Transverse colon (tissue), 4 donors: ENCODE data around the gene ATE1. TPM values are rescaled to one million over a fixed set of nuclear protein-coding genes. Genes with fewer than 3 reads are reported as not detected.

ENCODE experiments used
- DNase-seq: peaks from one replicate; pipeline ENCODE4 v3.0.0-alpha.2; 2019
- H3K27ac ChIP-seq, 4 donors: fragments of 200-600 bp; sonication (generic); 2 replicates each; pipeline ENCODE4 v1.5.1; 2016 to 2018; ENCODE audit warnings: inconsistent platforms in 4 of 4
- H3K27me3 ChIP-seq: fragments of 200-600 bp; sonication (generic); 2 replicates; pipeline ENCODE4 v1.5.1; 2017; ENCODE audit warnings: inconsistent platforms
- H3K36me3 ChIP-seq, 4 donors: fragments of 200-600 bp; sonication (generic); 2 replicates each; pipeline ENCODE4 v1.5.1; 2017 to 2019; ENCODE audit warnings: inconsistent platforms in 4 of 4
- H3K4me1 ChIP-seq, 4 donors: fragments of 200-600 bp; sonication (generic); 2 replicates each; pipeline ENCODE4 v1.5.1; 2017 to 2020; ENCODE audit warnings: inconsistent platforms in 4 of 4
- H3K4me3 ChIP-seq, 4 donors: fragments of 200-600 bp; sonication (generic); 1 replicate in 1 of 4; 2 replicates in 3 of 4; pipeline versions ENCODE4 v1.5.1 to v1.6.1; 2017 to 2019; ENCODE audit warnings: inconsistent platforms in 4 of 4
- H3K9me3 ChIP-seq, 2 donors: fragments of 200-600 bp; sonication (generic); 2 replicates each; pipeline ENCODE4 v1.5.1; 2017 to 2019; ENCODE audit warnings: inconsistent platforms in 2 of 2
- EP300 ChIP-seq: sonication (generic); formaldehyde crosslinking; IDR thresholded peaks from one replicate; pipeline ENCODE4 v1.6.1; 2017; ENCODE audit warnings: antibody characterized with exemption, low read depth
- POLR2A ChIP-seq: fragments of 450-650 bp; IDR thresholded peaks from one replicate; pipeline ENCODE4 v1.6.1; 2016; ENCODE audit warnings: antibody characterized with exemption, mild to moderate bottlenecking, moderate library complexity
- POLR2AphosphoS5 ChIP-seq, 3 donors: sonication (generic); formaldehyde crosslinking; IDR thresholded peaks; one replicate each; pipeline ENCODE4 v1.6.1; 2016; ENCODE audit warnings: antibody characterized with exemption in 3 of 3
- WGBS, 2 donors: methylation state at CpG; one replicate each; pipeline ENCODE4 v1.1.5; 2018; ENCODE audit warnings: low coverage in 1 of 2; 5-methylcytosine and 5-hydroxymethylcytosine counted together
- in situ Hi-C, 4 donors: fragments of 200-750 bp; cut with MboI; loops; one replicate each; pipeline versions ENCODE4 v1.15.0 to v1.15.1; 2017; ENCODE audit warnings: low sequenced_read_pairs in 3 of 4, low pct_ligation_motif_present in 1 of 4, low pct_unique_long_range_greater_than_20kb in 1 of 4
- intact Hi-C: fragments of 100-400 bp; cut with DNase I; formaldehyde crosslinking; loops from one replicate; pipeline ENCODE4 v1.15.1; 2023; ENCODE audit warnings: low total_unique reads
- total RNA-seq, 4 donors: library from RNA; depleted of rRNA; stranded (reverse); fragments of >200 nt; gene quantifications; one replicate each; pipeline ENCODE4 v1.1.0, GENCODE V29; 2016
- TF ChIP-seq, protein P1 (sequence below), 5 experiments: fragments of 200-600 bp in 3 of 5; fragments of 450-650 bp in 2 of 5; sonication (generic) in 3 of 5; IDR thresholded peaks; 1 replicate in 2 of 5; 2 replicates in 3 of 5; pipeline ENCODE4 v1.5.1; 2016 to 2017; ENCODE audit warnings: antibody characterized with exemption in 5 of 5, inconsistent platforms in 3 of 5, mild to moderate bottlenecking in 2 of 5, moderate library complexity in 1 of 5

The ATE1 gene
- total RNA-seq, 4 donors from 2014 or later = 25.3 to 1,446 (median 31.4) TPM

- TF ChIP-seq, protein P1, sequence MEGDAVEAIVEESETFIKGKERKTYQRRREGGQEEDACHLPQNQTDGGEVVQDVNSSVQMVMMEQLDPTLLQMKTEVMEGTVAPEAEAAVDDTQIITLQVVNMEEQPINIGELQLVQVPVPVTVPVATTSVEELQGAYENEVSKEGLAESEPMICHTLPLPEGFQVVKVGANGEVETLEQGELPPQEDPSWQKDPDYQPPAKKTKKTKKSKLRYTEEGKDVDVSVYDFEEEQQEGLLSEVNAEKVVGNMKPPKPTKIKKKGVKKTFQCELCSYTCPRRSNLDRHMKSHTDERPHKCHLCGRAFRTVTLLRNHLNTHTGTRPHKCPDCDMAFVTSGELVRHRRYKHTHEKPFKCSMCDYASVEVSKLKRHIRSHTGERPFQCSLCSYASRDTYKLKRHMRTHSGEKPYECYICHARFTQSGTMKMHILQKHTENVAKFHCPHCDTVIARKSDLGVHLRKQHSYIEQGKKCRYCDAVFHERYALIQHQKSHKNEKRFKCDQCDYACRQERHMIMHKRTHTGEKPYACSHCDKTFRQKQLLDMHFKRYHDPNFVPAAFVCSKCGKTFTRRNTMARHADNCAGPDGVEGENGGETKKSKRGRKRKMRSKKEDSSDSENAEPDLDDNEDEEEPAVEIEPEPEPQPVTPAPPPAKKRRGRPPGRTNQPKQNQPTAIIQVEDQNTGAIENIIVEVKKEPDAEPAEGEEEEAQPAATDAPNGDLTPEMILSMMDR (IDR thresholded peaks at IDR 0.05) = no peak
- TF ChIP-seq EP300 = no peak
- no peak for TF ChIP-seq POLR2AphosphoS5 (IDR thresholded peaks at IDR 0.05)
- TF ChIP-seq POLR2A = no peak
- 82 to 86% methylated on average over 3 to 4 of the region's 4 CpGs for WGBS, 2 donors
- Histone ChIP-seq H3K4me1 (peaks cover 0 to 5% (median 3%) of the 10 kb centered on the region in 4 donors), H3K4me3 (no peak overlapping the region), H3K27me3 (no peaks in the 10 kb centered on the region), H3K9me3 (no peaks in the 10 kb centered on the region), H3K27ac (no peak overlapping the region), H3K36me3 (peaks cover 0 to 19% (median 0%) of the 10 kb centered on the region in 4 donors)
- no peak for DNase-seq
- intact Hi-C loops = no loop called here
- in situ Hi-C loops = no loop called here
Observed at GRCh38 chr10:121834757-121835156, 93.1 kb downstream of the ATE1 start.

DNA sequence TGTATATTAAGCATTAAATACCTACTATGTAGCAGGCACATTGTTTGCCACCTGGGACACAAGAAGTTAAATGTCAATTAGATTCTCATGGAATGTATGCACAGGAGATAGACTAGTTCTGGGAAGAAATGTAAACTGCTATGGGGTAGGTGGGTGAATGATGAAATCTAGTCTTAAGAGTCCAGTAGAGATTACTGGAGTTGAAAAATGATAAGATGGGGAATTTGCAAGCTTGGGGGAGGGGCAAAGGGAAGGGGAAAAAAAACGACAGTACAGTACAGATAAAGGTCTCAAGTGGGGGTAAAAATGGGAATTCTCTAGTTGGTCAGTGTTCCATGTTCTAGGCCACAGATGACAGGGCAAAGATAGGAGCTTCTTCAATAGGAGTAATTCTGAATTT lies 94.4 kb downstream of the ATE1 start:
- no peak for DNase-seq
- H3K4me3 ChIP-seq = no peak overlapping the region
- TF ChIP-seq POLR2AphosphoS5 (IDR thresholded peaks at IDR 0.05) (no peak), POLR2A (no peak), EP300 (no peak)
- TF ChIP-seq, protein P1 (IDR thresholded peaks at IDR 0.05) = no peak
- no peak overlapping the region for H3K27ac ChIP-seq
- in situ Hi-C loops = no loop called here
- 33 to 70% methylated on average over 1 of the region's 1 CpG for WGBS, 2 donors
- no peaks in the 10 kb centered on the region for H3K9me3 ChIP-seq
- H3K27me3 ChIP-seq = no peaks in the 10 kb centered on the region
- peaks cover 0 to 5% (median 3%) of the 10 kb centered on the region in 4 donors for H3K4me1 ChIP-seq
- peaks cover 0 to 19% (median 0%) of the 10 kb centered on the region in 4 donors for H3K36me3 ChIP-seq
- intact Hi-C loops = no loop called here

DNA sequence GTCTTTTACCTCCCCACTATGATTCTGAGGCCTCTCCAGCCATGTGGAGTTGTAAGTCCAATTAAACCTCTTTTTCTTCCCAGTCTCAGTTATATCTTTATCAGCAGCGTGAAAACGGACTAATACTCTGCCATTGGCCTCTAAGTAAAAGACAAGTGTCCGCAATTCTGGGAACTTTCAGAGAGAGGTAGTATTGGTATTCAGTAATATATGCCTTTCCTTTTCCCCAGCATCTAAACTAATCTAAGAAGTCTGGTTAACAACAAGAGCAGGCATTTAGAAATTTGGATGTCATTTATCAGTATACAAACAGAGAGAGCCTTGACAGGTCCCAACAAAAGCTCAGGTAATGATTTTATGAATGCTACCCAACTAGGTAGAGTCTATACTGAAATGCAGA lies 95.2 kb downstream of the ATE1 start:
- peaks cover 0 to 5% (median 3%) of the 10 kb centered on the region in 4 donors for H3K4me1 ChIP-seq
- H3K36me3 ChIP-seq = peaks cover 0 to 19% (median 0%) of the 10 kb centered on the region in 4 donors
- no peak overlapping the region for H3K27ac ChIP-seq
- no peak for DNase-seq
- TF ChIP-seq, protein P1 (IDR thresholded peaks at IDR 0.05) = no peak
- no peak for TF ChIP-seq EP300
- TF ChIP-seq POLR2AphosphoS5 (IDR thresholded peaks at IDR 0.05) = no peak
- no peak for TF ChIP-seq POLR2A
- H3K27me3 ChIP-seq = no peaks in the 10 kb centered on the region
- no peak overlapping the region for H3K4me3 ChIP-seq
- in situ Hi-C loops (no loop called here), intact Hi-C loops (no loop called here)
- H3K9me3 ChIP-seq = no peaks in the 10 kb centered on the region
- 97 to 100% methylated on average over 3 of the region's 3 CpGs for WGBS, 2 donors

- no peak overlapping the region for H3K27ac ChIP-seq
- H3K4me3 ChIP-seq = no peak overlapping the region
- peaks cover 0 to 19% (median 0%) of the 10 kb centered on the region in 4 donors for H3K36me3 ChIP-seq
- no peaks in the 10 kb centered on the region for H3K27me3 ChIP-seq
- intact Hi-C loops (no loop called here), in situ Hi-C loops (no loop called here)
- peaks cover 0 to 5% (median 3%) of the 10 kb centered on the region in 4 donors for H3K4me1 ChIP-seq
- WGBS, 2 donors = 72 to 75% methylated on average over 1 of the region's 1 CpG
- no peak for TF ChIP-seq POLR2AphosphoS5 (IDR thresholded peaks at IDR 0.05)
- TF ChIP-seq, protein P1 (IDR thresholded peaks at IDR 0.05) = no peak
- TF ChIP-seq EP300 = no peak
- TF ChIP-seq POLR2A = no peak
- no peak for DNase-seq
- no peaks in the 10 kb centered on the region for H3K9me3 ChIP-seq
Observed at GRCh38 chr10:121831777-121832176, 96.1 kb downstream of the ATE1 start.
